ENCODE measurements around the gene GCNT2.
"Not testable (repeated sequence)": the region's sequence is repeated elsewhere in the genome, so short reads cannot be mapped to it uniquely, and the experiment has no call there.

DNA sequence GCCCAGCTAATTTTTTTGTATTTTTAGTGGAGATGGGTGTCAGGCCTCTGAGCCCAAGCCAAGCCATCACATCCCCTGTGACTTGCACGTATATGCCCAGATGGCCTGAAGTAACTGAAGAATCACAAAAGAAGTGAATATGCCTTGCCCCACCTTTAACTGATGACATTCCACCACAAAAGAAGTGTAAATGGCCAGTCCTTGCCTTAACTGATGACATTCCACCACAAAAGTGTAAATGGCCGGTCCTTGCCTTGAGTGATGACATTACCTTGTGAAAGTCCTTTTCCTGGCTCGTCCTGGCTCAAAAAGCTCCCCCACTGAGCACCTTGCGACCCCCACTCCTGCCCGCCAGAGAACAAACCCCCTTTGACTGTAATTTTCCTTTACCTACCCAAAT lies 54.4 kb downstream of the GCNT2 start:
- not testable (repeated sequence) for TF ChIP-seq POLR2A (IDR thresholded peaks at IDR 0.05; ENCODE audit: control extremely low read depth in 1 of 2, low read depth in 2 of 2, low read length in 2 of 2); BRCA1 (IDR thresholded peaks at IDR 0.05; ENCODE audit: low read depth, low read length); JUN (IDR thresholded peaks at IDR 0.05; ENCODE audit: low read depth, low read length)
- TF ChIP-seq, protein P1, sequence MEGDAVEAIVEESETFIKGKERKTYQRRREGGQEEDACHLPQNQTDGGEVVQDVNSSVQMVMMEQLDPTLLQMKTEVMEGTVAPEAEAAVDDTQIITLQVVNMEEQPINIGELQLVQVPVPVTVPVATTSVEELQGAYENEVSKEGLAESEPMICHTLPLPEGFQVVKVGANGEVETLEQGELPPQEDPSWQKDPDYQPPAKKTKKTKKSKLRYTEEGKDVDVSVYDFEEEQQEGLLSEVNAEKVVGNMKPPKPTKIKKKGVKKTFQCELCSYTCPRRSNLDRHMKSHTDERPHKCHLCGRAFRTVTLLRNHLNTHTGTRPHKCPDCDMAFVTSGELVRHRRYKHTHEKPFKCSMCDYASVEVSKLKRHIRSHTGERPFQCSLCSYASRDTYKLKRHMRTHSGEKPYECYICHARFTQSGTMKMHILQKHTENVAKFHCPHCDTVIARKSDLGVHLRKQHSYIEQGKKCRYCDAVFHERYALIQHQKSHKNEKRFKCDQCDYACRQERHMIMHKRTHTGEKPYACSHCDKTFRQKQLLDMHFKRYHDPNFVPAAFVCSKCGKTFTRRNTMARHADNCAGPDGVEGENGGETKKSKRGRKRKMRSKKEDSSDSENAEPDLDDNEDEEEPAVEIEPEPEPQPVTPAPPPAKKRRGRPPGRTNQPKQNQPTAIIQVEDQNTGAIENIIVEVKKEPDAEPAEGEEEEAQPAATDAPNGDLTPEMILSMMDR (IDR thresholded peaks at IDR 0.05; ENCODE audit: control extremely low read depth in 1 of 3, insufficient read depth in 1 of 3, low read depth in 1 of 3, low read length in 3 of 3) = not testable (repeated sequence)
